Nephron progenitor cell (in vitro differentiated cells): Measurements from ENCODE around the gene PPP4R1.

Source experiments
- DNase-seq: peaks from one replicate; pipeline ENCODE4 v3.0.0; 2021
- H3K27ac Mint-ChIP-seq: 2 replicates; pipeline ENCODE4 v1.8.0; 2021; ENCODE audit warnings: mild to moderate bottlenecking, moderate library complexity, mixed read lengths
- H3K27me3 Mint-ChIP-seq: 2 replicates; pipeline ENCODE4 v1.8.0; 2021; ENCODE audit warnings: mild to moderate bottlenecking, low read depth, mixed read lengths; ENCODE audit not compliant: poor library complexity
- H3K36me3 Mint-ChIP-seq: 2 replicates; pipeline ENCODE4 v1.8.0; 2021; ENCODE audit warnings: low read depth, mixed read lengths
- H3K4me1 Mint-ChIP-seq: 2 replicates; pipeline ENCODE4 v1.8.0; 2021; ENCODE audit warnings: mixed read lengths
- H3K4me3 Mint-ChIP-seq: 2 replicates; pipeline ENCODE4 v1.8.0; 2021; ENCODE audit warnings: mild to moderate bottlenecking, moderate library complexity, mixed read lengths
- H3K9me3 Mint-ChIP-seq: 2 replicates; pipeline ENCODE4 v1.8.0; 2021; ENCODE audit warnings: mild to moderate bottlenecking, moderate library complexity, mixed read lengths
- TF ChIP-seq, protein P1 (sequence below): fragments of 200-600 bp; sonication (generic); IDR thresholded peaks from 2 replicates; pipeline ENCODE4 v1.5.0; 2021; ENCODE audit warnings: antibody characterized with exemption

Gene PPP4R1

DNA sequence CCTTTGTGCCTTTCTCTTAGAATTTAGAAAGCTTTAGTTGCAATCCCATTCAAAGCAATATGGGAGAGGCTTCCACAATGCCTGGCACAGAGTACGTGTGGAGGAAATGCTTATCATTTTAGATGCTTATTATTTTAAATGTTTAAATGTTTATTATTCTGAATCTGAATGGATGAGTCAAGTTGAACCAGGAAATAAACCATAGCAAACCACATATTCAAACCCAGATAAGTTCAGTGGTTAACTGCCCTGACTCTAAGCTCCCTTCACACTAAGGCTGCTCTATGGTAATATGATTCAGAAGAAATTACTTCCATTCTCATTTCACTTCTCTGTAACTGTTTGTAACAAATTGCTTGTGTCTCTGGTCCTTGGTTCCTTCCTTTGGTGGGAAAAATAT, 5.2 kb upstream of the PPP4R1 start:
- no peak for DNase-seq
- no peak overlapping the region for H3K27ac Mint-ChIP-seq
- TF ChIP-seq, protein P1, sequence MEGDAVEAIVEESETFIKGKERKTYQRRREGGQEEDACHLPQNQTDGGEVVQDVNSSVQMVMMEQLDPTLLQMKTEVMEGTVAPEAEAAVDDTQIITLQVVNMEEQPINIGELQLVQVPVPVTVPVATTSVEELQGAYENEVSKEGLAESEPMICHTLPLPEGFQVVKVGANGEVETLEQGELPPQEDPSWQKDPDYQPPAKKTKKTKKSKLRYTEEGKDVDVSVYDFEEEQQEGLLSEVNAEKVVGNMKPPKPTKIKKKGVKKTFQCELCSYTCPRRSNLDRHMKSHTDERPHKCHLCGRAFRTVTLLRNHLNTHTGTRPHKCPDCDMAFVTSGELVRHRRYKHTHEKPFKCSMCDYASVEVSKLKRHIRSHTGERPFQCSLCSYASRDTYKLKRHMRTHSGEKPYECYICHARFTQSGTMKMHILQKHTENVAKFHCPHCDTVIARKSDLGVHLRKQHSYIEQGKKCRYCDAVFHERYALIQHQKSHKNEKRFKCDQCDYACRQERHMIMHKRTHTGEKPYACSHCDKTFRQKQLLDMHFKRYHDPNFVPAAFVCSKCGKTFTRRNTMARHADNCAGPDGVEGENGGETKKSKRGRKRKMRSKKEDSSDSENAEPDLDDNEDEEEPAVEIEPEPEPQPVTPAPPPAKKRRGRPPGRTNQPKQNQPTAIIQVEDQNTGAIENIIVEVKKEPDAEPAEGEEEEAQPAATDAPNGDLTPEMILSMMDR, result no peak
- H3K36me3 Mint-ChIP-seq, result no peaks in the 10 kb centered on the region
- H3K27me3 Mint-ChIP-seq, result no peaks in the 10 kb centered on the region
- H3K4me3 Mint-ChIP-seq, result no peak overlapping the region
- H3K9me3 Mint-ChIP-seq, result no peaks in the 10 kb centered on the region
- peaks cover 17% of the 10 kb centered on the region for H3K4me1 Mint-ChIP-seq

DNA sequence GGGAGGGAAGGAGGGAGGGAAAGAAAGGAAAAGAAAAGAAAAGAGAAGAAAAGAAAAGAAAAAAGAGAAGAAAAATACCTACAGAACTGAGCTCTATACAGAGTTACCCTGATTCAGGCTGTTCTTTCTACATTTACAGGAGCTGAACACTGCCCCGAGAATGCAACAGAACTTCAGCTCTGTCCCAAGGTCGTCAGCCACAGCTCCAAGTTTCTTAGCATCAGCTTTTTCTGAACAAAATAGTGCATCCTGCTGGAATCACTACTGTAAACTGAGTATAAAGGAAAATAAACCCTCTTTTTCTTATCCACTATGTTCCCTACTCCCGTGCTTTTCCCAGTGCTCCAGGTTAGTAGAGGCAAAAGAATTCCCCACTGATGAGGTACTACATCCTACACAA, 4.7 kb upstream of the PPP4R1 start:
- Mint-ChIP-seq H3K4me3 (no peak overlapping the region), H3K27me3 (no peaks in the 10 kb centered on the region), H3K4me1 (peaks cover 17% of the 10 kb centered on the region), H3K27ac (no peak overlapping the region), H3K9me3 (no peaks in the 10 kb centered on the region), H3K36me3 (no peaks in the 10 kb centered on the region)
- TF ChIP-seq, protein P1, result no peak
- DNase-seq, result no peak

DNA sequence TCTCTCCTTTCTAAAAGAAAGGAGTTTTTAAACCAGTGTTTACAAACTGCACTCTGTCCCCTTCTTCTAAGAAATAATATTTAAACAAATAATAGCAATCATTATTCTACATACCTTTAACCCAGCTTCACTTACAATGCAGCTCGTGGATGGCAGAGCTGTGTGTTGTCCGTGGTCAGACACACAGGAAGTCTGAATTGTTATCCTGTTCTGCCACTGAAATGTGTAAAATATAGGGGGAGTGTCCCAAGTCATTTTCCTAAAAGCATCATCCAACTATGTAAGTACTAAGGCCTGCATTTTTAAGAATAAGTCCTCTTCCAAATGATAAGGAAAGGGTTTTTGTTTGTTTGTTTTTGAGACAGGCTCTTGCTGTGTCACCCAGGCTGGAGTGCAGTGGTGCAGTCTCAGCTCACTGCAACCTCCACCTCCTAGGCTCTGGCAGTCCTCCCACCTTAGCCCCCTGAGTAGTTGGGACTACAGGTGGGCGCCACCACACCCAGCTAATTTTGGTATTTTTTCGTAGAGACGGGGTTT, 2.7 kb upstream of the PPP4R1 start:
- no peak for DNase-seq
- H3K27me3 Mint-ChIP-seq, result peaks cover 3% of the 10 kb centered on the region
- H3K27ac Mint-ChIP-seq, result no peak overlapping the region
- no peaks in the 10 kb centered on the region for H3K9me3 Mint-ChIP-seq
- H3K4me1 Mint-ChIP-seq, result peaks cover 33% of the 10 kb centered on the region
- peaks cover 3% of the 10 kb centered on the region for H3K36me3 Mint-ChIP-seq
- H3K4me3 Mint-ChIP-seq, result no peak overlapping the region
- TF ChIP-seq, protein P1, result no peak

DNA sequence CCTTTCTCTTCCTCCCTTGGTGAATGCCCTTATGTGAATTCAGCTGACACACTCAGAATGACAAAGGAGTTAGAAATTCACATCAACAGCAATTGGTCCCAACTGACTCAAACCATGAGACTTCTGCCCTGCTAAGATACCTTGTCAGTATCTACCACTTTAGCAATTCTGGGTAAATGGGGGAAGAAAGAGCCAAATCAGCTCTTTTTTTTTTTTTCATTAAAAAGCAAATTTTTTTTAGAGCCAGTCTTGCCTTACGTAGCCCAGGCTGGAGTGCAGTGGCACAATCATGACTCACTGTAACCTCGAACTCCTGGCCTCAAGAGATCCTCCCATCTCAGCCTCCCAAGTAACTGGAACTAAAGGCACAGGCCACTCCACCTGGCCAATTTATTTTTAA, 1.7 kb upstream of the PPP4R1 start:
- H3K4me3 Mint-ChIP-seq, result peak overlapping the region; percentile 87
- H3K4me1 Mint-ChIP-seq, result peaks cover 39% of the 10 kb centered on the region
- no peaks in the 10 kb centered on the region for H3K9me3 Mint-ChIP-seq
- no peak for DNase-seq
- TF ChIP-seq, protein P1, result no peak
- H3K27ac Mint-ChIP-seq, result no peak overlapping the region
- H3K36me3 Mint-ChIP-seq, result peaks cover 13% of the 10 kb centered on the region
- peaks cover 3% of the 10 kb centered on the region for H3K27me3 Mint-ChIP-seq

DNA sequence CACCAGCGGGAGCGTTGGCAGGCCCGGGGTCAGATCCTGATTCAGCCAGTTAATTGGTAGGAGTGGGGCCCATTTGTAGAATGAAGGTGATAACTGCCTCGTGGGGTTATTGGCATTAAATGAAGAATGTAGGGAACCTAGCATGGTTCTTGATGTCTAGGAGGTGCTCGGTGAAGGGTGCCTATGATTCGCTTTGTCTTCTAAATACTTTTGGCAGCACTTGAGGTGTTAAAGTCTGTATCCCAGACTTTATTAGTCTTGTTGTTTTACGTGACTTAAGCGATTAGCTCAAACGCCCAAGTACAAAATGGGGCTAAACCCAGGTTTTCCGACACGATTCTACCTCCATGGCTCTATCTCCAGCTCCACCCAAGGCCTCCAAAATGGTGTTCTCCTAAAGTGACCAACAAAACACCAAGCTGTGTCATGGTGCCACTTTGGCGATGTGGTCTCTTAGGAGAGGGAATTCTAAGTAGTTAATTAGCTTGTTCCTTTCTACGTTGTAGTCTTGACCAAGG, 980 bp upstream of the PPP4R1 start:
- Mint-ChIP-seq H3K27me3 (peaks cover 3% of the 10 kb centered on the region), H3K27ac (peak overlapping the region; percentile 97), H3K4me3 (peak overlapping the region; percentile 87), H3K36me3 (peaks cover 20% of the 10 kb centered on the region), H3K4me1 (peaks cover 43% of the 10 kb centered on the region), H3K9me3 (no peaks in the 10 kb centered on the region)
- no peak for DNase-seq
- TF ChIP-seq, protein P1, result no peak
